GM21360 (cell line): ENCODE results near the gene C16orf87.

Source experiments
- ATAC-seq: cut with Tn5 transposase; IDR thresholded peaks from one replicate; pipeline ENCODE4 v1.9.1; 2021; ENCODE audit warnings: mild to moderate bottlenecking, moderate library complexity; ENCODE audit not compliant: unreplicated experiment

C16orf87 gene

DNA sequence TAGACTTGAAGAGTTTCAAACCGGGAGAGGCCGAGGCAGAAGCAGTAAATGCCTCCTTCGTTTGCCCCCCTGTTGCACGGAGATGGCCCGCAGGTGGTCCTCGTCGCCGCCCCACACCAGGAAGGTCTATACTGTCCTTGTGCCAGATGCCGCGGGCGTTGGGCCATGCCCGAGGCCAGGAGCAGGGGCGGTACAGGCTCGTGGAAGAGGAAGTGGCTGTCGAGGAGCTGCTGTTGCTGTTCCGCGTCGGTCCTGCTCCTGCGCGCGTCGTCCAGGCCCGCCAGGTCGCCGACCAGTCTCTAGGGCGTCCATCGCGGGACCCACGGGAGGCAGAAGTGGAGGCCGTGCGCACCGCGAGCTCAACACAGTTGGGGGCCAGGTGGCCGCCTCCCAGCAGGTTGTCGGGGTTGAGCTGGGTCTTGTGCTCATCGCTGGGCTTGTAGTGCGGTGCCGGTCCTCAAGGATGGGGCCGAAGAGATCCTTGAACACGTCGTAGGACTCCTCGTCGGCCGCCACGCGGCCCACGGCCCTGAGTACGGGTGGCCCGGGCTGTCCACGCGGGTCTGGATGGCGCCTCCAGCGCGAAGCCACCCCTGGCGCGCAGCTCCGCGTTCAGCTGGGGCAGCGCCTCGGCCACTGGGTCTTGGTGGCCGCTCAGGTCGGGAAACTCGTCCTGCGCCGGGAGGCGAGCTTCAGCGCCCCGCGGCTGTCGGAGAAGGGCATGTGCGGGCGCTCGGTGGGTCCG, 13.1 kb upstream of the C16orf87 start:
- no peak for ATAC-seq

DNA sequence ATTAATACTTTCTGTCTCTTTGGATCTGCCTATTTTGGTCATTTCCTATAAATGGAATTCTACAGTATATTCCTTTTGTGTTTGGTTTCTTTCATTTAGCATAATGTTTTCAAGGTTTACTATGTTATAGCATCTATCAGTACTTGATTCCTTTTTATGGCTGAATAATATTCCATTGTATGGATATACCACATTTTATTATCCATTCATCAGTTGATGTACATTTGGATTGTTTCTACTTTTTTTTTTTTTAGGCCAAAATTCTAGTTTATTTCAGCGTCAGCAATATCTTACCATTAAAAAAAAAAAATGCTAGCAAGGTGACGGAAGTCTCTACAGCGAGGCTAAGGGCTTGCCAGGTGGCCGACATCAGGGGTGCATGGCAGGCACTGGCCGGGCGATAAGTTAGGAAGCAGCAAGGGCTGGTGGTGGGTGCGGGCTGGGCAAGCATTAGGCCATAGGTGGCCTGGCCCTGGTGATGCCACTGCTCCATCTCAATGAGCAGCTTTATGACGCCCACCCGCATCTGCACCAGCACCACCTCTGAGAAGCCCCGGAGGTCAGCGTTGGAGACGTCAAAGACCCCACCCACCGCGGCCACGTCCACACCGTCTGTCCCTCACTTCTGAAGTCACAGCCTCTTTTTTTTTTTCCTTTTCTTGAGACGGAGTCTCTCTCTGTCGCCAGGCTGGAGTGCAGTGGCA, 11.4 kb upstream of the C16orf87 start:
- ATAC-seq = no peak

DNA sequence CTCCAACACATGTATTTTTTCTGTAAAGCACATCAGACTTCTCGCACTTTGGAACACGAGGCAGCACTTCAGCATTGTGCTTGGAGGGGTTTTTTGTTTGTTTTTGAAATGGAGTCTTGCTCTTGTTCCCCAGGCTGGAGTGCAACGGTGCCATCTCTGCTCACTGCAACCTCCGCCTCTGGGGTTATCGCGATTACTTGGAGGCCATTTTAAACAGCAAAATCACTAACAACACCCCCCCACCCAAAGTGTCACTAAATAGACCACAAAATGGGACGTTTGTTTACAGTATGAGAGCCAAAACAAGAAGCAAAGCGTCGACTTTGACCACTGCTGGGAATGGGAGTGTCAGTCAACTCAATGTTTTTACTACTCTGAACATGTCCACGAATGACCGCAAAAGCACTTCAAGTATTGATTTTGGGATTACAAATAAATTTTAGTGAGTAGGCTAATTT, 9.0 kb upstream of the C16orf87 start:
- ATAC-seq = no peak

- ATAC-seq = no peak
Observed at GRCh38 chr16:46836534-46837530, 5.9 kb upstream of the C16orf87 start.

DNA sequence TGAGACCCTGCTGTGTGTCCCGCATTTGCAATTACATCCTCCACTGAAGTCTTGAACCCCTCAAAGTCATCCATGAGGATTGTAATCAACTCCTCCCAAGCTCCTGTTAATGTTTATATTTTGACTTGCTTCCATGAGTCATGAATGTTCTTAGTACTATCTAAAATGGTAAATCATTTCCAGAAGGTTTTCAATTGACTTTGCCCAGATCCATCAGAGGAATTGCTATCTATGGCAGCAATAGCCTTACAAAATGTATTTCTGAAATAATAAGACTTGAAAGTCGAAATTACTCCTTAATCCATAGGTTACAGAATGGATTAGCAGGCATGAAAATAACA, 2.5 kb upstream of the C16orf87 start:
- ATAC-seq = no peak

DNA sequence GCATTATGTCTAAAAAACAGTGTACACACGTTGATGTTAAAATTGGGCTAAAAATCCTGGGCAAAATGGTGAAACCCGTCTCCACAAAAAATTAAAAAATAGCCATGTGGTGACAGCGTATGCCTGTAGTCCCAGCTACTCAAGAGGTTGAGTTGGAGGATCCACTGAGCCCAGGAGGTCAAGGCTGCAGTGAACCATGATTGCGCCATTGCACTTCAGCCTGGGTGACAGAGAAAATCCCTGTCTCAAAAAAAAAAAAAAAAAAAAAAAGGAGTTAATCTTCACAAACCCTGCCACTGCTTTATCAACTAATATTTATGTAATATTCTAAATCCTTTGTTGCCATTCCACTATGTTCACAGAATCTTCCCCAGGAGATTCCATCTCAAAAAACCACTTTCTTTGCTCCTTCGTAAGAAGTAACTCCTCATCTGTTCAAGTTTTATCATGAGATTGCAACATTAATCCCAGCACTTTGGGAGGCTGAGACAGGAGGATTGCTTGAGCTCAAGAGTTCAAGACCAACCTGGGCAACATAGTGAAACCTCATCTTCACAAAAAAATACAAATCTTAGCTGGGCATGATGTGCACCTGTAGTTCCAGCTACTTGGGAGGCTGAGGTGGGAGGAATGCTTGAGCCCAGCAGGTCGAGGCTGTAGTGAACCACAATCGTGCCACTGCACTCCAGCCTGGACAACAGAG, 1.9 kb upstream of the C16orf87 start:
- no peak for ATAC-seq

- ATAC-seq = peak; percentile 20
Observed at GRCh38 chr16:46830417-46830901, 521 bp downstream of the C16orf87 start.

- no peak for ATAC-seq
Observed at GRCh38 chr16:46828943-46829342, 2.0 kb downstream of the C16orf87 start.

- ATAC-seq = no peak
Observed at GRCh38 chr16:46828292-46828691, 2.7 kb downstream of the C16orf87 start.

- no peak for ATAC-seq
Observed at GRCh38 chr16:46826631-46827030, 4.3 kb downstream of the C16orf87 start.

DNA sequence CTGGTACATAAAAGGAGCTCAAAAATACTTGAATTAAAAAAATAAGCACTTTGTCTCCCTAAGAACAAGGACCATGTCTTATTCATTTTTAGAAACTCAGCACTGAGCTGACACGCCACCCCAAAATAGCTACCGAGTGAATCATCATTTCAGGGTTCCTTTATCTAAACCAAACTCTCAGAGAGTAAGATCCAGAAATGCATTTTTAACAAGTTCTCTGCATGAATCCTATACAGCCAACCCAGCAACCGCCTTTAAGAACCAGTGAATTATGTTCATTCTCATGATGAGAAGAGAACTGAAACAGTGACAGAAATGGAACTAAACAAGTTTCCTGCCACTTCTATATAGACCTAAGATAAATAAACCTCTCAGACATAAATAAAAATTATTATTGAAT, 8.7 kb downstream of the C16orf87 start:
- ATAC-seq = peak; percentile 75

- ATAC-seq = no peak
Observed at GRCh38 chr16:46817961-46818360, 13.0 kb downstream of the C16orf87 start.

DNA sequence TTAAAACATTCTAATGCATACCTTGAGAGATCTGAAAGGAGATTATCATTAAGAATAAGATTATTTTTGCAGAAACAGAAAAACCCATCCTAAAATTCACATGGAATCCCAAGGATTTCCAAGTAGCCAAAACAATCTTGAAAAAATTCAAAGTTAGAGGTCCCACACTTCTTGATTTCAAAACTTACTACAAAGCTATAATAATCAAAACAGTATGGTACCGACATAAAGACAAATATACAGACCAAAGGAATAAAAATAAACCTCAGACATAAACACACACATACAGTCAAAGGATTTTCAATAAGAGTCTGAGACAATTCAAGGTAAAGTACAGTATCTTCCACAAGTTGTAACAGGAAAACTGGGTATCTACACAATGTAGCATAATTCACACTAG, 16.2 kb downstream of the C16orf87 start:
- no peak for ATAC-seq

DNA sequence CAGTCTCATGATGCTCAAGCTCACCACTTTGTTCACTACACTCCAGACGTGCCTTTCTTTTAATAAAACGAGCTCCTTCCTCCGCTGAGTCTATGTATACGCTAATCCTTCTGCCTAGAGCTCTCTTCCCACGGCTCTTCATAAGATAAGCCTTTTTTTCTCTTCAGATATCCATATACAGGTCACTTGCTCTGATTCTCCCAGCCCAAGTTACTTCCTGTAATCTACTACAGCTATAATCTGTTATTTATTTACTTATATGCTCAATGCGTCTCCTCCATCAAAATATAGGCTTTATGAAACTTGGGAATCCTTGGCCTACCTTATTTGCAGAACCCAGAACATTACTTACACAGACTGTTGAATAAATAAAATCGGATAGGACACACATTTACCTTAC, 17.4 kb downstream of the C16orf87 start:
- ATAC-seq = no peak

DNA sequence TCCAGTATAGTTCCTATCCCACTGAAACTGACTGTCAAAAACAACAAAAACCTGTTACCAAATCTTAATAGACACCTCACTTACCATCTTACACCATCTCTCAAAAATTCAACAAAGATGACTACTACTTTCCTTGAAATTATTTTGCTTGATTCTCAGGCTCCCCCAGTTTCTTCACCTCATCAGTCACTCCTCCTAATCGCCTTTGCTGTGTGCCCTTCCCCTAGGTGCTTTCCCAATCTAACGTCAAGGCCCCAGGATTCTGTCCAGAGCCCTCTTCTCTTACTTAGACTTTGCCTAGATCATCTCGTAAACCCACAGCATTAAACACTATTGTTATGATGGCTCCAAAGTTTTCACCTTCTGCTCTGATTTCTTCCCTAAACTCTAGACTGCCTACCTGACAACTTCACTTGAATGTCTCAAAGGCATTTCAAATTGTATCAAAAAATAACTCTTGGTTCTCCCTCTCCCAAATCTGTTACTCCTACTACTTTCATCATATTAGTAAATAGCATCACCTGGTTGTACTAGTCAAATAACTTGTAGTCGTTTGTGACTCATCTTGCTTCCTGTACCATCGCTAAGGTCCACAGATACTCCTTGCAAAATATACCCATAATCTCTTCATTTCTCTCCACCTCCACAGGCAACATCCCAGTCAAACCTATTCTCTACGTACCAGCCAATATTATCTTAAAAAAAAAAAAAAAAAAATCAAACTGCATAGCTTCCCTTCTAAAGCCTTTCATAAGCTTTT, 18.0 kb downstream of the C16orf87 start:
- ATAC-seq = no peak

DNA sequence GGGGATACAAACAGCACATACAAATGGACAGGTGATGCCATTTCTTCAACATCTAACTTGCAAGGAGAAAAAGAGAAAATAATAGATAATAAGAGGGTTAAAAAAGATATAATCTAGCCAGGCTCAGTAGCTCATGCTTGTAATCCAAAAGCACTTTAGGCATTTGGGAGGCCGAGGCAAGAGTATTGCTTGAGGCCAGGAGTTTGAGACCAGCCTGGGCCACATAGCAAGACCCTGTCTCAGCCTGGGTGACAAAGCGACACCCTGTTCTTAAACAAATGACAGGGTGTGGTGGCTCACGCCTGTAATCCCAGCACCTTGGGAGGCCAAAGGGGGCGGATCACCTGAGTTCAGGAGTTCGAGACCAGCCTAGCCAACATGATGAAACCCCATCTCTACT, 19.3 kb downstream of the C16orf87 start:
- ATAC-seq = no peak

- ATAC-seq = peak; percentile 63
Observed at GRCh38 chr16:46808997-46809396, 22.0 kb downstream of the C16orf87 start.

- ATAC-seq = no peak
Observed at GRCh38 chr16:46807336-46807735, 23.6 kb downstream of the C16orf87 start.

DNA sequence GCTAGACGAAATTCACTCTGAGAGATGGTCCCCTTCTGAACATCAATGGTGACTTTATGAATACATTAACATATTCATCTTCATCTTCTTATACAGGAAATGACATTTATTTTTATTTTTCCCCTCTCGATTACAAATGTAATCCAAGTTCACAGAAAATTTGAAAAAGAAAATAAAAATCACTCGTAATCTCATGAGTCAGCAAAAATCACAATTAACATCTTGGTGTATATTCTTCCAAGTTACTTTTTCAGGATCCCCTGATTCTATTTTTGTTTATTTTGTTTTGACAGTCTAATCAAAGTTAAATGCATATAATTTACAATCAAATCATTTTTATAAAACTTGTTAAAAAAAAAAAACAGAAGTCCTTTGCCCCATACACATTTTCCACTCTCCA, 27.6 kb downstream of the C16orf87 start:
- no peak for ATAC-seq
